Progenitor cell of endocrine pancreas (in vitro differentiated cells): ENCODE results near the gene RNF213. TPM values are rescaled to one million over a fixed set of nuclear protein-coding genes. Genes with fewer than 3 reads are reported as not detected.

ENCODE experiments used
- DNase-seq: peaks from one replicate; pipeline ENCODE4 v3.0.0; 2021; ENCODE audit warnings: low spot score; ENCODE audit not compliant: unreplicated experiment
- H3K27ac Mint-ChIP-seq: 2 replicates; pipeline ENCODE4 v1.8.0; 2021; ENCODE audit warnings: mild to moderate bottlenecking, moderate library complexity, mixed read lengths
- H3K27me3 Mint-ChIP-seq: 2 replicates; pipeline ENCODE4 v1.8.0; 2021; ENCODE audit warnings: mixed read lengths
- H3K36me3 Mint-ChIP-seq: 2 replicates; pipeline ENCODE4 v1.8.0; 2022; ENCODE audit warnings: mixed read lengths; ENCODE audit not compliant: insufficient read depth
- H3K4me1 Mint-ChIP-seq: 2 replicates; pipeline ENCODE4 v1.8.0; 2021; ENCODE audit warnings: low read depth, mixed read lengths
- H3K4me3 Mint-ChIP-seq: 2 replicates; pipeline ENCODE4 v1.8.0; 2021; ENCODE audit warnings: low read depth, mild to moderate bottlenecking, moderate library complexity, mixed read lengths
- H3K9me3 Mint-ChIP-seq: 2 replicates; pipeline ENCODE4 v1.8.0; 2021; ENCODE audit warnings: low read depth, mixed read lengths
- CTCF ChIP-seq: fragments of 200-600 bp; sonication (generic); IDR thresholded peaks from one replicate; pipeline ENCODE4 v1.5.0; 2021; ENCODE audit warnings: antibody characterized with exemption, mild to moderate bottlenecking; ENCODE audit not compliant: unreplicated experiment
- total RNA-seq: library from RNA; stranded (reverse); gene quantifications from 2 replicates; pipeline ENCODE4 v1.2.1, GENCODE V29; 2021

RNF213 gene
- total RNA-seq, 1 donor from 2014 or later, result 57.6 TPM

DNA sequence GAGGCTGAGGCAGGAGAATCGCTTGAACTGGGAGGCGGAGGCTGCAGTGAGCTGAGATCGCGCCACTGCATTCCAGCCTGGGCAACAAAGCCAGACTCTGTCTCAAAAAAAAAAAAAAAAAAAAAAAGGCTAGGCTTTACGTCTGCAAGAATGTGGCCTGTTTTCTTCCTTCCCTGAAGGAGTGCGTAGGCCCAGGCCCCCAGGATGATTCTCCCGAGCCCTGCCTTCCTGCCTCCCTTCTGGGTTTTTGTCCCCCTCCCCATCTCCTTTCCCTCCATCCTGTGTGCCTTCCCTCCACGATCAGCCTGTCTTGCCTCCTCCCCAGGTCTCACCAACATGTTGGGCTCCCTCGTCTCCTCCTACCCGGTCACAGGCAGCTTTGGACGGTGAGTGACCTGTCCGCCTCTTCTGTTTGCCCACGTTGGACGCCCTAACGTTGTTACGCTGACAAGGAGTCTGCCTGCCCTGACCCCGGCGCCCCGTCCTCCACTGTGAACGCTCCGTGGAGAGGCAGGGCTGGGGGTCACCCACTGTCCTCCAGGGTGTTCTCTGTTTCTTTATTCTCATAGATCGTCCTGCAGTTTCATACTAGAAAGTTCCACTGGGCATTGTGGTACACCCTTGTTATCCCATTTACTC lies 15.7 kb upstream of the RNF213 start:
- peak overlapping the region; percentile 80 for H3K27ac Mint-ChIP-seq
- peaks cover 14% of the 10 kb centered on the region for H3K36me3 Mint-ChIP-seq
- H3K4me3 Mint-ChIP-seq, result no peak overlapping the region
- no peaks in the 10 kb centered on the region for H3K4me1 Mint-ChIP-seq
- no peaks in the 10 kb centered on the region for H3K9me3 Mint-ChIP-seq
- H3K27me3 Mint-ChIP-seq, result no peaks in the 10 kb centered on the region
- no peak for TF ChIP-seq CTCF
- no peak for DNase-seq

DNA sequence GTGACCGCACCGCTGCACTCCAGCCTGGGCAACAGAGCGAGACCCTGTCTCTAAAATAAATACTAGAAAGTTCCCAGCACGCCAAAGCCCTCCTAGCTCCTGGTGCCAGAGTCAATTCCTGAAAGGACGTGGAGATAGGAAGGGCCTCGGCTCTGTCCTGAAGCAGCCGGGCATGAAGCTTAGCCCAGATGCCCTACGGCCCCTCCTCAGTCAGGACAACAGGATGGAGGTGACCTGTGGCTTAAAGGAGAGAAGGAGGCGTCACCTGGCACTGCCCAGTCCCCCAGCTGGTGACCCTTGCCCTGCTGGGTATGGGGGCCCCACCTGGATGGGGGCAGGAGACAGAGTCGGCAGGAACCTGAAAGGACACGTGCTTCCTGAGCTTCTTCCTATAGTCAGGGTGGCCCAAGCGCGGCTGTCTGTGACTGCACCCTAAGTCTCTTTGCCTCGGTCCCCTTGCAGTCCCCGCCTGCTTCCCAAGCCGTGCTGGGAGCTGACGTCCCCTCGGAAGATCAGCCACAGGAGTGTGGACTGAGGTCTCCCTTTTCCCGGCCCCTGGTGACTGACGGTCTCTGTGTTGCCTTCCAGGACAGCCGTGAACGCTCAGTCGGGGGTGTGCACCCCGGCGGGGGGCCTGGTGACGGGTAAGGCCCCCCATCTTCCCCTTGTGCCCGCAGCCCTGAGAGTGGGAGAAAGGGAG lies 14.9 kb upstream of the RNF213 start:
- H3K27ac Mint-ChIP-seq, result no peak overlapping the region
- TF ChIP-seq CTCF, result no peak
- H3K36me3 Mint-ChIP-seq, result peaks cover 14% of the 10 kb centered on the region

GRCh38 chr17:80246266-80246681 lies 14.4 kb upstream of the RNF213 start:
- Mint-ChIP-seq H3K4me3 (no peak overlapping the region), H3K36me3 (peaks cover 15% of the 10 kb centered on the region), H3K27ac (no peak overlapping the region), H3K27me3 (no peaks in the 10 kb centered on the region), H3K9me3 (no peaks in the 10 kb centered on the region), H3K4me1 (no peaks in the 10 kb centered on the region)
- no peak for DNase-seq
- TF ChIP-seq CTCF, result no peak

More for the DNA sequence above, 14.9 kb upstream of the RNF213 start:
- H3K9me3 Mint-ChIP-seq, result no peaks in the 10 kb centered on the region
- H3K4me3 Mint-ChIP-seq, result no peak overlapping the region
- H3K27me3 Mint-ChIP-seq, result no peaks in the 10 kb centered on the region
- DNase-seq, result no peak
- H3K4me1 Mint-ChIP-seq, result no peaks in the 10 kb centered on the region

DNA sequence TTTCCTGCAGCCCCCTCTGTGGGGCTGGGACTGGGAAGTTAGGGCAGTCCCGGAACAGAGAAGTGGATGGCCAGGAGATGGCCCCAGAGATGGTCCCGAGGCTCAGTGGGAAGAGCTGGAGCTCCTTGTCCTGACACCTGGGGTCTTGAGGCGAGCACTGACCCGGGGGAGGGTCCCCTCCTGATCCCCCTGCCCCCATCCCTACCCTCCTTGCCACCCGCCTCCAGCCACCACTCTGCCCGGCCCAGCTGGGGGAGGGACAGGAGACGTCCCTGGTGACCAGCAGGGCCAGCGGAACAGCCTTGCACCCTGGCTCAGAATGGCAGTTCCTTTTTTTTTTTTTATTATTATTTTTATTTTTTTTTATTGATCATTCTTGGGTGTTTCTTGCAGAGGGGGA lies 13.9 kb upstream of the RNF213 start:
- Mint-ChIP-seq H3K36me3 (peaks cover 12% of the 10 kb centered on the region), H3K9me3 (no peaks in the 10 kb centered on the region), H3K4me1 (no peaks in the 10 kb centered on the region), H3K27ac (no peak overlapping the region), H3K4me3 (no peak overlapping the region), H3K27me3 (no peaks in the 10 kb centered on the region)
- DNase-seq, result no peak
- no peak for TF ChIP-seq CTCF

- Mint-ChIP-seq H3K4me3 (no peak overlapping the region), H3K27me3 (no peaks in the 10 kb centered on the region), H3K27ac (no peak overlapping the region), H3K4me1 (no peaks in the 10 kb centered on the region), H3K9me3 (no peaks in the 10 kb centered on the region), H3K36me3 (peaks cover 12% of the 10 kb centered on the region)
- DNase-seq, result no peak
- no peak for TF ChIP-seq CTCF
Measured at GRCh38 chr17:80247561-80247960, 13.1 kb upstream of the RNF213 start.
